H1 (cell line): ENCODE measurements around the gene WNT9B. TPM values are rescaled to one million over a fixed set of nuclear protein-coding genes. Genes with fewer than 3 reads are reported as not detected.
A peak's percentile ranks its signal among the peaks of the same experiment; 100 is the strongest.

ENCODE experiments used
- CTCF ChIA-PET: fragments of 300-600 bp; sonication (Branson Sonifier 250); formaldehyde crosslinking; loops from one replicate; lab custom pipeline; 2021; ENCODE audit not compliant: partially characterized antibody; lab: Charles Lee
- POLR2A ChIA-PET: fragments of 300-600 bp; sonication (Branson Sonifier 250); formaldehyde crosslinking; loops from one replicate; lab custom pipeline; 2021; ENCODE audit warnings: inconsistent platforms; ENCODE audit not compliant: partially characterized antibody; lab: Charles Lee
- DNase-seq, 2 experiments: peaks; one replicate each; pipeline versions ENCODE4 v3.0.0 to v3.0.0-alpha.2; 2010 to 2022; ENCODE audit warnings: low spot score in 2 of 2, low read depth in 1 of 2, mixed read lengths in 1 of 2
- FAIRE-seq: peaks from 2 replicates; lab custom pipeline; 2011; peaks lifted over from hg19 to GRCh38; lab: Jason Lieb, UNC
- H2AFZ ChIP-seq: 2 replicates; pipeline ENCODE4 v1.8.1; 2012; ENCODE audit warnings: low read length, inconsistent platforms
- H2AK5ac ChIP-seq: 2 replicates; pipeline ENCODE4 v1.6.1; 2013; ENCODE audit warnings: low read depth, low read length
- H2BK120ac ChIP-seq: replicated peaks from 2 replicates; pipeline ENCODE3; 2013; ENCODE audit warnings: low read depth, low read length, inconsistent platforms
- H2BK12ac ChIP-seq: 2 replicates; pipeline ENCODE4 v1.6.1; 2013; ENCODE audit warnings: low read depth, low read length
- H2BK15ac ChIP-seq: 2 replicates; pipeline ENCODE4 v1.6.1; 2013; ENCODE audit warnings: low read length
- H2BK20ac ChIP-seq: 2 replicates; pipeline ENCODE4 v1.6.1; 2013; ENCODE audit warnings: low read length
- H2BK5ac ChIP-seq: 2 replicates; pipeline ENCODE4 v1.6.1; 2013; ENCODE audit warnings: low read depth, low read length
- H3K14ac ChIP-seq: 2 replicates; pipeline ENCODE4 v1.6.1; 2013; ENCODE audit warnings: inconsistent platforms; ENCODE audit not compliant: insufficient read length
- H3K18ac ChIP-seq: 2 replicates; pipeline ENCODE4 v1.6.1; 2013; ENCODE audit warnings: low read length; ENCODE audit errors: extremely low read depth
- H3K23ac ChIP-seq: 2 replicates; pipeline ENCODE4 v1.6.1; 2013; ENCODE audit warnings: inconsistent platforms; ENCODE audit not compliant: insufficient read length
- H3K23me2 ChIP-seq: 2 replicates; pipeline ENCODE4 v1.6.1; 2013; ENCODE audit warnings: low read depth, low read length
- H3K27ac ChIP-seq: 2 replicates; pipeline ENCODE4 v1.6.1; 2011; ENCODE audit warnings: low read depth, low read length, inconsistent platforms
- H3K27me3 ChIP-seq, 4 experiments: replicated peaks in 1 of 4; 1 replicate in 1 of 4; 2 replicates in 3 of 4; pipeline versions ENCODE4 v1.6.1 to v1.8.1; 2011 to 2013; ENCODE audit warnings: low read length in 3 of 4, mild to moderate bottlenecking in 3 of 4, inconsistent platforms in 2 of 4, mixed read lengths in 2 of 4, moderate library complexity in 1 of 4; ENCODE audit not compliant: control insufficient read depth in 3 of 4, insufficient read depth in 3 of 4; ENCODE audit errors: extremely low read depth in 1 of 4
- H3K36me3 ChIP-seq, 4 experiments: 2 replicates each; pipeline versions ENCODE4 v1.6.1 to v1.8.1; 2011 to 2013; ENCODE audit warnings: mild to moderate bottlenecking in 4 of 4, low read length in 3 of 4, moderate library complexity in 2 of 4, control low read depth in 1 of 4, inconsistent platforms in 1 of 4; ENCODE audit not compliant: insufficient read depth in 4 of 4, control insufficient read depth in 2 of 4
- H3K4ac ChIP-seq: replicated peaks from 2 replicates; pipeline ENCODE3; 2013; ENCODE audit warnings: low read length, low read depth, mixed read lengths, inconsistent platforms; ENCODE audit not compliant: insufficient read length
- H3K4me1 ChIP-seq, 4 experiments: replicated peaks in 1 of 4; 1 replicate in 1 of 4; 2 replicates in 3 of 4; pipeline versions ENCODE4 v1.6.1 to v1.8.1; 2011 to 2013; ENCODE audit warnings: low read length in 3 of 4, inconsistent platforms in 2 of 4, mixed read lengths in 1 of 4; ENCODE audit not compliant: insufficient read depth in 4 of 4, control insufficient read depth in 3 of 4
- H3K4me2 ChIP-seq, 2 experiments: 2 replicates each; pipeline versions ENCODE4 v1.6.1 to v1.8.1; 2011 to 2013; ENCODE audit warnings: low read depth in 2 of 2, low read length in 2 of 2, control low read depth in 1 of 2, inconsistent platforms in 1 of 2, mild to moderate bottlenecking in 1 of 2; ENCODE audit not compliant: insufficient read depth in 1 of 2
- H3K4me3 ChIP-seq, 4 experiments: fragments of 200-600, 300-600 bp in 1 of 4; sonication (generic), shearing (Covaris generic), sonication (Bioruptor Twin) in 1 of 4; 2 replicates each; pipeline versions ENCODE4 v1.5.1 to v1.8.1; 2011 to 2016; ENCODE audit warnings: low read length in 4 of 4, low read depth in 3 of 4, control low read depth in 2 of 4, inconsistent platforms in 2 of 4, mild to moderate bottlenecking in 2 of 4, mixed read lengths in 1 of 4, moderate library complexity in 1 of 4; ENCODE audit not compliant: insufficient read depth in 2 of 4; ENCODE audit errors: extremely low read depth in 1 of 4
- H3K56ac ChIP-seq: replicated peaks from 2 replicates; pipeline ENCODE3; 2013; ENCODE audit warnings: low read depth, mild to moderate bottlenecking, mixed read lengths, low read length, inconsistent platforms; ENCODE audit not compliant: insufficient read length
- H3K79me1 ChIP-seq: 2 replicates; pipeline ENCODE4 v1.6.1; 2013; ENCODE audit warnings: low read depth, low read length, control low read depth
- H3K79me2 ChIP-seq, 2 experiments: 2 replicates each; pipeline versions ENCODE4 v1.6.1 to v1.8.1; 2012 to 2013; ENCODE audit warnings: low read length in 2 of 2, mild to moderate bottlenecking in 2 of 2, inconsistent platforms in 1 of 2; ENCODE audit not compliant: insufficient read depth in 2 of 2, control insufficient read depth in 1 of 2
- H3K9ac ChIP-seq, 4 experiments: replicated peaks in 1 of 4; 1 replicate in 1 of 4; 2 replicates in 3 of 4; pipeline versions ENCODE4 v1.6.1 to v1.8.1; 2011 to 2013; ENCODE audit warnings: low read depth in 3 of 4, low read length in 3 of 4, control low read depth in 2 of 4, mild to moderate bottlenecking in 2 of 4, moderate library complexity in 2 of 4, inconsistent platforms in 1 of 4; ENCODE audit errors: extremely low read depth in 1 of 4
- H3K9me3 ChIP-seq, 2 experiments: 2 replicates each; pipeline versions ENCODE4 v1.6.1 to v1.8.1; 2012 to 2013; ENCODE audit warnings: mild to moderate bottlenecking in 2 of 2, moderate library complexity in 2 of 2, control low read depth in 1 of 2, inconsistent platforms in 1 of 2, low read depth in 1 of 2, low read length in 1 of 2, mixed read lengths in 1 of 2; ENCODE audit not compliant: insufficient read depth in 2 of 2
- H4K20me1 ChIP-seq, 2 experiments: replicated peaks in 1 of 2; 2 replicates each; pipeline versions ENCODE3 to v1.8.1; 2011 to 2013; ENCODE audit warnings: inconsistent platforms in 2 of 2, low read length in 2 of 2, mild to moderate bottlenecking in 1 of 2; ENCODE audit not compliant: insufficient read depth in 2 of 2, control insufficient read depth in 1 of 2
- H4K5ac ChIP-seq: 2 replicates; pipeline ENCODE4 v1.6.1; 2013; ENCODE audit warnings: low read length, low read depth, mixed read lengths, inconsistent platforms; ENCODE audit not compliant: insufficient read length
- H4K8ac ChIP-seq: 2 replicates; pipeline ENCODE4 v1.8.0; 2013; ENCODE audit warnings: mild to moderate bottlenecking, moderate library complexity, low read length, inconsistent platforms; ENCODE audit not compliant: insufficient read depth; ENCODE audit errors: extremely low read depth
- H4K91ac ChIP-seq: replicated peaks from 2 replicates; pipeline ENCODE3; 2013; ENCODE audit warnings: low read length, mixed read lengths, inconsistent platforms; ENCODE audit not compliant: insufficient read length
- ASH2L ChIP-seq: fragments of 200-600, 300-600 bp; sonication (generic); IDR thresholded peaks from one replicate; pipeline ENCODE4 v1.7.1; 2017; ENCODE audit warnings: low read length
- BACH1 ChIP-seq: IDR thresholded peaks from 2 replicates; pipeline ENCODE4 v1.6.1; 2012; ENCODE audit warnings: low read length, improper control_type of control experiment
- CHD1 ChIP-seq: IDR thresholded peaks from 2 replicates; pipeline ENCODE4 v1.6.1; 2012; ENCODE audit warnings: low read depth, low read length, improper control_type of control experiment
- CTBP2 ChIP-seq: IDR thresholded peaks from 2 replicates; pipeline ENCODE4 v1.7.0; 2011; ENCODE audit warnings: borderline replicate concordance, mild to moderate bottlenecking, moderate library complexity, mixed read lengths, low read length; ENCODE audit not compliant: insufficient read depth, insufficient read length
- EZH2 ChIP-seq: fragments of 200-600 bp; sonication (generic); IDR thresholded peaks from 2 replicates; pipeline ENCODE4 v1.7.1; 2012; ENCODE audit warnings: low read depth, mild to moderate bottlenecking, moderate library complexity, low read length, inconsistent platforms; ENCODE audit not compliant: severe bottlenecking
- HDAC6 ChIP-seq: IDR thresholded peaks from one replicate; pipeline ENCODE4 v1.7.1; 2012; ENCODE audit warnings: low read depth, mild to moderate bottlenecking, inconsistent platforms, low read length, moderate library complexity
- KDM5A ChIP-seq: fragments of 200-600 bp; IDR thresholded peaks from 2 replicates; pipeline ENCODE4 v1.7.1; 2012; ENCODE audit warnings: mild to moderate bottlenecking, low read length, inconsistent platforms, mixed read lengths
- SIN3A ChIP-seq, 2 experiments: IDR thresholded peaks in 1 of 2; conservative IDR thresholded peaks in 1 of 2; 2 replicates each; pipeline ENCODE4 v1.6.1; 2011 to 2012; ENCODE audit warnings: low read length in 2 of 2, improper control_type of control experiment in 1 of 2, low read depth in 1 of 2, mild to moderate bottlenecking in 1 of 2
- WGBS, 2 experiments: shearing (Covaris generic) in 1 of 2; methylation state at CpG; one replicate each; pipeline versions ENCODE4 v1.1.6 to v1.1.7; 2013 to 2015; ENCODE audit warnings: low lambda C conversion rate in 2 of 2, mixed read lengths in 2 of 2, inconsistent platforms in 1 of 2, low coverage in 1 of 2, missing lambda C conversion rate in 1 of 2; ENCODE audit not compliant: insufficient replicate concordance in 2 of 2, insufficient coverage in 1 of 2, insufficient read length in 1 of 2; ENCODE audit errors: extremely low coverage in 1 of 2, missing lambda C conversion rate in 1 of 2; 5-methylcytosine and 5-hydroxymethylcytosine counted together
- polyA plus RNA-seq, 7 experiments: library from polyadenylated mRNA; depleted of rRNA in 3 of 7; stranded (reverse) in 5 of 7; unstranded in 2 of 7; fragments of >200 nt in 5 of 7; fragments of 200-250 nt in 2 of 7; gene quantifications; 1 replicate in 5 of 7; 2 replicates in 1 of 7; 4 replicates in 1 of 7; pipeline versions ENCODE4 v1.2.1 to v1.2.3, GENCODE V29; 2011 to 2013; ENCODE audit warnings: missing spikeins in 2 of 7, mixed read lengths in 2 of 7
- total RNA-seq: library from RNA; stranded (reverse); fragmentation: NEBNext Ultra II Directional; extraction: Animal tissue kit (Norgen Biotek cat#: 25700); gene quantifications from 2 replicates; pipeline ENCODE4 v1.2.1, GENCODE V29; 2021
- TF ChIP-seq, protein P1 (sequence below): IDR thresholded peaks from 2 replicates; pipeline ENCODE4 v1.6.1; 2012; ENCODE audit warnings: inconsistent platforms

The WNT9B gene
- total and polyA plus RNA-seq, 2 of the 8 experiments (the other 6 are each of a cell fraction or from before 2014, with no cell fraction given), result 0.21 TPM; not detected in 1

DNA sequence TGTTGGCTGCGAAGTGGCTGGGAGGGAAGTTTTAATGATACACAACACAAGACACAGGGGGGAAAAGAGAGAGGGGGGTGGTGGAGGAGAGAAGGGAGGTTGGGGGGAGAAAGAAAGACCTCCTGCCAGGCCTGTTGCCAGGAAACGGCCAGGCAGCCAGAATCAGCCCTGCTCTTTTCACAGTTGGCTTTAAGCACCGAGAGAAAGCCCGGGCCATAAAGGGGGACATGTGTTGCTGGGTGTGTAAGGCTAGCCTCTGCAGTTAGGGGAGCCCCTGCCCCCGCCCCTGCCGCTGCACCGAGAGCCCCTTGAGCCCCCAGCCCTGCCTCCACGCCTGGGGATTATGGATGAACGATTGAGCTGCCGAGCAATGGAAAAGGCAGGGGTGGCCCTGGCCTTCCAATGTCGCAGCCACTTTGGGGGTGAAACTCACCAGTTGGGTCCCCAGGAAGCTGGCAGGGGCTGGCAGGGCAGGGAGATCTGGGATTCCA, 19.0 kb upstream of the WNT9B start:
- H2AFZ ChIP-seq, result no peak overlapping the region
- H3K4me3 ChIP-seq, result 0 out of 8 replicates have a peak overlapping the region, but pooled peaks of 1 of the 4 experiments have one; percentile 13
- no peaks in the 10 kb centered on the region for H3K79me1 ChIP-seq
- no peak overlapping the region for H3K4ac ChIP-seq
- H2BK120ac ChIP-seq, result no peak overlapping the region
- no peak overlapping the region for H3K56ac ChIP-seq
- peak overlapping the region; percentile 33 for H4K91ac ChIP-seq
- H2BK20ac ChIP-seq, result no peak overlapping the region
- peak overlapping the region; percentile 63 for H4K8ac ChIP-seq
- FAIRE-seq (no peak), DNase-seq (no peak)
- H3K4me1 ChIP-seq, result peaks cover 5 to 23% (median 17%) of the 10 kb centered on the region in 4 experiments
- peak; percentile 1 for TF ChIP-seq EZH2
- TF ChIP-seq BACH1, result no peak
- TF ChIP-seq, protein P1, sequence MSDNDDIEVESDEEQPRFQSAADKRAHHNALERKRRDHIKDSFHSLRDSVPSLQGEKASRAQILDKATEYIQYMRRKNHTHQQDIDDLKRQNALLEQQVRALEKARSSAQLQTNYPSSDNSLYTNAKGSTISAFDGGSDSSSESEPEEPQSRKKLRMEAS, result no peak
- no peak for TF ChIP-seq HDAC6
- no peak for TF ChIP-seq KDM5A
- no peak for TF ChIP-seq CHD1
- TF ChIP-seq SIN3A (conservative IDR thresholded peaks at IDR 0.05 in 1 of 2, IDR thresholded peaks at IDR 0.05 in 1 of 2; ENCODE audit: low read depth in 1 of 2, low read length in 2 of 2), result 0 out of 4 replicates have a peak, but pooled peaks of 1 of the 2 experiments have one; percentile 9
- no peak for TF ChIP-seq CTBP2
- TF ChIP-seq ASH2L, result no peak
- ChIA-PET CTCF (interaction anchor here (0.6 to 7.4 kb wide), 9 partner anchors 10 to 726 kb away, joined by 3 to 81 read pairs (median 9); no protein-coding TSS in a partner anchor), POLR2A (interaction anchor here (0.8 to 1.1 kb wide), 3 partner anchors 11 to 17 kb away, joined by 3 to 4 read pairs (median 3); no protein-coding TSS in a partner anchor)
- H3K27ac ChIP-seq, result no peak overlapping the region
- H4K5ac ChIP-seq, result no peak overlapping the region
- H3K23me2 ChIP-seq, result no peaks in the 10 kb centered on the region; the same call in 1 of the 2 replicates
- H3K23ac ChIP-seq, result no peak overlapping the region
- 0 out of 2 replicates have a peak overlapping the region, but pooled peaks have one; percentile 38 for H3K18ac ChIP-seq
- H3K36me3 ChIP-seq, result no peaks in the 10 kb centered on the region
- no peak overlapping the region for H3K14ac ChIP-seq
- H3K9ac ChIP-seq, result no peak overlapping the region
- no peak overlapping the region for H2BK12ac ChIP-seq
- peaks cover 0 to 1% of the 10 kb centered on the region in 2 experiments for H4K20me1 ChIP-seq
- 44% methylated on average over 9 of the region's 11 CpGs; no CpG with 5 or more reads in 1 of the 2 experiments for WGBS, 2 experiments
- H2BK5ac ChIP-seq, result no peak overlapping the region
- no peaks in the 10 kb centered on the region for H3K9me3 ChIP-seq
- H3K4me2 ChIP-seq, result peak overlapping the region in 1 of 2 experiments; percentile 10; a peak in 2 of 4 replicates
- H2BK15ac ChIP-seq, result no peak overlapping the region
- H3K79me2 ChIP-seq, result no peaks in the 10 kb centered on the region
- peaks cover 0 to 39% (median 16%) of the 10 kb centered on the region in 4 experiments; a peak in 5 of 7 replicates for H3K27me3 ChIP-seq
- no peak overlapping the region for H2AK5ac ChIP-seq
